Suprapubic skin (tissue), 3 donors: ENCODE data around the gene LRFN3.

Experiments used
- CTCF ChIP-seq, 2 donors: fragments of 200-600 bp in 1 of 2; fragments of 450-650 bp in 1 of 2; sonication (generic) in 1 of 2; IDR thresholded peaks; one replicate each; pipeline ENCODE4 v1.5.1; 2016 to 2019; ENCODE audit warnings: antibody characterized with exemption in 2 of 2, mild to moderate bottlenecking in 1 of 2, moderate library complexity in 1 of 2
- POLR2A ChIP-seq, 2 donors: fragments of 450-650 bp; IDR thresholded peaks; one replicate each; pipeline ENCODE4 v1.6.1; 2017; ENCODE audit warnings: antibody characterized with exemption in 2 of 2, mild to moderate bottlenecking in 2 of 2, moderate library complexity in 2 of 2

GRCh38 chr19:35936738-35937268 lies 629 bp downstream of the LRFN3 start:
- TF ChIP-seq CTCF (IDR thresholded peaks at IDR 0.05): no peak
- no peak for TF ChIP-seq POLR2A (IDR thresholded peaks at IDR 0.05)
